ENCODE data around the gene DHX34.
A peak's percentile ranks its signal among the peaks of the same experiment; 100 is the strongest.

Gene DHX34

GRCh38 chr19:47418692-47419029 lies 69.5 kb downstream of the DHX34 start:
- no peak for DNase-seq (ENCODE audit: low read depth)

- no peak for DNase-seq (ENCODE audit: low read depth)
Measured at GRCh38 chr19:47419030-47419783, 70.1 kb downstream of the DHX34 start, which contains the start of gene MEIS3. Gene MEIS3 (minus strand): TSS chr19:47419527. CDS start chr19:47419081, 446 bp downstream.

DNA sequence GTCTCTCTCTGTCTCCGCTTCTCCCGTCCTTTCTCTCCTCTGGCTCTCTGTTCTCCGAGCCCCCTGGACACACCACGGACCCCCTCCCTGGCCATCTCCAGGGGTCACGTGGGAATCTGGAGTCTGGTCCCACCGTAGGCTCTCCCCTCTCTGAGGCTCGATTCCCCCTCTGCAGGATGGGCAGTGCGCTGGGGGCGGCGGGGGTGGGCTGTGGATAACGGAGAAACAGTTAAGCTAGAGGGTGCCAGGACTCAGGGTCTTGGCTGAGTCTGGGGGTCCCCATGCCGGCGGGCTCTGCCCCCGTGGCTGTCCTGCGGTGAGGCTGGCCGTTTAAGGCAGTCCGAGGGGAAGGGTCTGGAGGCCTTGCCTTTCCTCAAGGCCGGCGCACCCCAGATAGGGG lies 70.7 kb downstream of the DHX34 start:
- DNase-seq (ENCODE audit: low read depth) = no peak

DNA sequence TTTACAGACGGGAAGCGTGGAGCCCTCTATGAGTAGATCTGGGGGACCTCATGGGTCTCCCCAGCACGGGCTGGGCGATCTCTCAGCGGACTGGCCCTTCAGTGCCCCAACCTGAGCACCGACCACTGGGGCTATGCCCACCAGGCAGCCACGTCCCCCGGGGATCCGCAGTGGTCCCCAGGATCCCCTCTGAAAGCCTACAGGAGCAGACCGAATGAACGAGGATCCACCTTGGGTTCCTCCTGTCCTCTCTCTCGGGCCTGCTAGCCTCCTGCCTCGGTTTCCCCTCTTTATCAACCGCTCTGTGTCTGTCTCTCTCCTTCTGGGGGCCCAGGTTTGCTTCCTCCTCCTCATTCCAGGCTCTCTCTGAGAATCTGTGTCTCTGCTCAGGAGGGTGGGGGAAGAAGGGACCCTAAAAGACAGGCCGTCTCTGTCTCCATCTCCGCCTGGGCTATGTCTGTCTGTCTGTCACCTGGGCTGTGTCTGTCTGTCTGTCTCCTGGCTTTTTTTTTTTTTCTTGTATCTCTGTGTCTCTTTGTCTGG lies 72.2 kb downstream of the DHX34 start:
- no peak for DNase-seq (ENCODE audit: low read depth)

- DNase-seq (ENCODE audit: low read depth) = no peak
Measured at GRCh38 chr19:47421844-47422395, 72.8 kb downstream of the DHX34 start.

DNA sequence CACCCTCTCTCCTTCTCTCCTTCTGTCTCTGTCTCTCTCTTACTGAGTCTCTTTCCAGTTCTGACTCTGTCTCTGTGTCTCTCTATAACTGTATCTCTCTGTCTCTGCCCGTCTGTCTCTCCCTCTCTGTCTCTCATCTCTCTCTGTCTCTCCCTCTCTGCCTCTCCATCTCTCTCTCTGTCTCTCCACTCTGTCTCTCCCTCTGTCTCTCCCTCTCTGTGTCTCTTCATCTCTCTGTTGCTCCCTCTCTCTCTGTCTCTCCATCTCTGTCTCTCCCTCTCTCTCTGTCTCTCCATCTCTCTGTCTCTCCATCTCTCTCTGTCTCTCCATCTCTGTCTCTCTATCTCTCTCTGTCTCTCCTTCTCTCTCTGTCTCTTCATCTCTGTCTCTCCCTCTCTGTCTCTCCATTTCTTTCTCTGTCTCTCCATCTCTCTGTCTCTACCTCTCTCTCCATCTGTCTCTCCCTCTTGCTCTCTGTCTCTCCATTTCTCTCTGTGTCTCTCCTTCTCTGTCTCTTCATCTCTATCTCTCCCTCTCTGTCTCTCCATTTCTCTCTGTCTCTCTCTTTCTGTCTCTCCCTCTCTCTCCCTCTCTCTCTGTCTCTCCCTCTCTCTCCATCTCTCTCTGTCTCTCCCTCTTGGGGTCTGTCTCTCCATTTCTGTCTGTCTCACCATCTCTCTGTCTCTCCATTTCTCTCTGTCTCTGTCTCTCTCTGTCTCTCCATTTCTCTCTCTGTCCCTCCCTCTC lies 73.5 kb downstream of the DHX34 start:
- DNase-seq (ENCODE audit: low read depth) = no peak

DNA sequence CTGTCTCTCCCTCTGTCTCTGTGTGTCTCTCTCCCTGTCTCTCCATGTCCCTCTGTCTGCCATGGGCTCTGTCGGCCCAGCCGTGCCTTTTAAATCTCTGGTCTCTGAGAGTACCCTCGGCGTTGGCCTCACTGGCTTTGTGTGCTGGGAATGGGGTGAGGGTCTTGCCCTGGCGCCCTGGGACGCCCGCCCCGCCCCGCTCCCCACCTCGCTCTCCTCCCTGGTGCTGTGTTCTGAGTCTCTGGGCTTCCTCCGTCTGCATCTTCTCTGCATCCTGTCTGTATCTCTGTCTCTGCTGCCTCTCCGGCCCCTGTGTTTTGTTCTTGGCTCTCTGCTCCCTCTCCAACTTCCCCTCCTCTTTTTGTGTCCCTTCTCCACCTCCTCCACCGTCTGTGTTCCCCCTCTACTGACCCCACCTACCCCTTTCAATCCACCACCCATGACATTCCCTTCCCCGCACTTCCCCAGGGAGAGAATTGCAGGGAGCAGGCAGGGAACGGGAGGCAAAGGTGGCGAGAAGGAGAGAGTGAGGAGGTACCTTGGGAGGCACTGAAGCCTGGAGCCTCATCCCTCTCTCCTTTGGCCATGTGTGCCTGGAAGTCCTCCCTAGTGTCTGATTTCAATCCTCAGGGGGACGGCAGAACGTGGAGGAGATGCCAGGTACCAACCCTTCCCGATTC lies 74.2 kb downstream of the DHX34 start:
- DNase-seq (ENCODE audit: low read depth) = no peak

GRCh38 chr19:47427241-47428176 lies 78.4 kb downstream of the DHX34 start:
- peak; percentile 34 for DNase-seq (ENCODE audit: low read depth)

- DNase-seq (ENCODE audit: low read depth) = peak; percentile 89
Measured at GRCh38 chr19:47428177-47428894, 79.2 kb downstream of the DHX34 start.

- DNase-seq (ENCODE audit: low read depth) = no peak
Measured at GRCh38 chr19:47429140-47429793, 80.2 kb downstream of the DHX34 start.

GRCh38 chr19:47430041-47430802 lies 81.1 kb downstream of the DHX34 start:
- no peak for DNase-seq (ENCODE audit: low read depth)

DNA sequence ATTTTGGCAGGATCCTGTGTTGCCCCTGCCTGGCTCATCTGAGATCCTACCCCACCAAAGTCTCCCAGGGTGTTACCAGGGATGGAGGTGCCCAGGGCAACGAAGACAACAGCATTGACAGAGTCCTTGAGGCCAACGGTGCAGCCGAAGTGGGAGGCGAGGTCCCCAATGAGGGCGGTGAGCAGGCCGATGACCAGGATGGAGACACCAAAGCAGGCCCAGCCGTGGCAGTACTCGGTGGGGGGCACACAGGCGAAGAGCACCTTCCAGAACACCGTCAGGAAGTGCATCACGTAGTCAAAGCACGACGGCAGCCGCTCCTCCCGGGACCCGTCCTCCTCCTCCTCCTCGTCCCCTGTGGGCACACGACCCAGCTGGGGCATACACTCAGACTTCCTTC lies 83.0 kb downstream of the DHX34 start:
- no peak for DNase-seq (ENCODE audit: low read depth)

Measured in T-helper 22 cell (primary cell).